Skin of body (tissue), 2 donors: ENCODE measurements around the gene SCAANT1. TPM values are rescaled to one million over a fixed set of nuclear protein-coding genes. Genes with fewer than 3 reads are reported as not detected.

Experiments used
- DNase-seq: peaks from one replicate; lab custom pipeline; 2025; lab: John Stamatoyannopoulos, UW
- total RNA-seq: library from RNA; depleted of rRNA; stranded (reverse); fragments of >200 nt; gene quantifications from one replicate; pipeline ENCODE4 v1.2.3, GENCODE V29; 2014

SCAANT1 gene
- total RNA-seq, 1 donor from 2014 or later, result not detected

DNA sequence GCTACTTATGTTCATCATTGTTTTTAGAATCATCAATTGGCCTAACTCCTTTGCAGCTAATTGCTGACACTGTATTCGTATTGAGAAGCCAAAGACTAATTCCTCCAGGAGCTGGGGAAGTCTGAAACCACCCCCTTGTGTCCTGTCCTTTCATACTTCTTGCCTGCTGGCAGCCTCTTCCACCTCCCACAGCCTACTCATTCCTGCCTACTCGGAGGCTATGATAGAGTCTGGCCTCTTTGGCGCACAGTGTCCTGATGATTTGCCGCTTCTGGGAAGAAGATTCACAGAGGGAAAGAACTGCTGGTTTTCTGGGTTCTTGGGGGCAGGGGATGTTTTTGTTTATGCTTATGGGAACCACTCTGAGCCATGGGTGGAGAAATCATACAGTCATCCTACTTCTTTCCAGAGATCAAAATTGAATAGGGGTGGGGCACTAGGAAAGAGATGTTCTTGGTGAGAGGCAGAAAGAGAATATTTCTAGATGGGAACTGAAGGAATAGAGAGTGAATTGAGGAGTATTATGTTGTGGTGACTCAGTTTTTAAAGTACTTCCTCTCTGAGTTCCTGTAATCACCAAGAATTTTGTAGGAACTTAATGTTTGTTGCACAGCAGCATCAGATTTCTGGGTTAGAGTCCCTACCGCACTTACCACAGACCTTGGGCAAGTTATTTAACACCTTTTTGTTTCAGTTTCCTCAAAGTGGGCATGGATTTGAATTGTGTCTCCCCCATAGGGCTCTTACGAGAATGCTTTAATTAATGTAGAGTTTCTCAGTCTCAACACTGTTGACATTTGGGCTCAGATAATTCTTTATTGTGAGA, 22.1 kb upstream of the SCAANT1 start:
- no peak for DNase-seq

DNA sequence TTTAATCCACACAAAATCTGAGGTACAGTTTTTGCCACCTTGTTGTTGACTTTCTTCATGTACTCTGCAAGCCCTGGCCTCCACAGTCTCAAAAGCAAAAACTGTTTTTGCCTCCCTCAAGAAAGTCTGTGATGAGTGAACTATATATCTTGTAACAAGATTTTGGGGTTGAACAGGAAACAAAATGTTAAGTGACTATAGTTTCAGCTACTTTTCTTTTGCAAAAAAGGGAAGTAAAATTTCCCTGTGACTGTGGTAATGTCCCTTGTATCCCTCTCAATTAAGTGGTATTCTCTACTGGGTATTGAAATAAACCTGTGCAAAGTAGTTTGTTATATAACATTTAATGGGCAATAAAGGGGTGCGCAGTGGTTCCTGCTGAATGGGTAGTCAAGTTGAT, 21.3 kb upstream of the SCAANT1 start:
- DNase-seq, result no peak

DNA sequence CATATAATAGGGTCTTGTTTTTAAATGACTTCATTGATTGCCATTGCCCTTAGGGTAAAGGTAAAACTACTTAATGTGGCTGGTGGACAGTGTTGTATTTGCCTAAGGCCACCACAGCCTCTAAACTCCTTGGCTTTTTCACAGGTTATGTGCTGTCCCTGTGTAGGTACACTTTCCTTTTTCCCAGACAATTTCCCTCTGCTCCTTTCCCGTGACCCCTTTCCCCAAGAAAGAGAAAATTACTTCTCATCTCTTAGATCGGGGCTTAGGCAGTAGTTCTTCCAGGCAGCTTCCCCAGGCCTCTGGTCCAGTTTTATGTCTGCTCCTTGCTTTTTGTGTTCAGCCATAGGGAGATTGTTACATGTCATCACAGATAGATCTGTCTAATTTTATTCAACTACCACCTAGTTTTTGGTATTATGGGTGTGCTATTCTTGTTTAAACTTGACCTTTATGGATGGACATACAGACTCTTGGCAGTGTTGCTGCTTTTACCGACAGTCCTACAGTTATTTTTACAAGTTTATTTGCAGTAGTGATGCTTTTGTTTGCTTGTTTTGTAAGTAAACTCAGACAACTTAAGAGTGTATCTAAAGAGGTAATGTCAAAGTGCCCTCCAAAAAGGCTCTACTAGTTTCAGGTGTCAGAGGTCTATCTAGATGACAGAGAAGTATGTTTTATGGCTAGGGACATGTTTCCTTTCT, 20.5 kb upstream of the SCAANT1 start:
- DNase-seq, result no peak

DNA sequence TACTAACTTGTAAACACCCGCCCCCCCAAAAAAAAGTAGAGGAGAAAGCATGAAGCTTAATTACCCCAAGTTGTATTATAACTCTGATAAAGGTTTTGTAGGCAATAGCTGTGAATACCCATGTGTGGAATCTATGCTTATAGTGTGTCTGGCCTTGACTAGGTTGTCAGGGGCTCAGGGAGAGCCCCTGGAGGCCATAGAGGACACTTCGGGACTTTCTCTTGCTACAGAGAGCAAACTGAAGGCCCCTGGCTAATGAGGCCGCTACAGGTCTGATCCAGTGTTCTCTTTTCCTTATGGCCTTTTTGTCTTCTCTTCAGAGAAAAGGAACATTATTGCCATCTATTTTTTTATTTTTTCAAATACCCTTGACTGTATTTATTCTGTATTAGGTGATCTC, 19.1 kb upstream of the SCAANT1 start:
- no peak for DNase-seq

DNA sequence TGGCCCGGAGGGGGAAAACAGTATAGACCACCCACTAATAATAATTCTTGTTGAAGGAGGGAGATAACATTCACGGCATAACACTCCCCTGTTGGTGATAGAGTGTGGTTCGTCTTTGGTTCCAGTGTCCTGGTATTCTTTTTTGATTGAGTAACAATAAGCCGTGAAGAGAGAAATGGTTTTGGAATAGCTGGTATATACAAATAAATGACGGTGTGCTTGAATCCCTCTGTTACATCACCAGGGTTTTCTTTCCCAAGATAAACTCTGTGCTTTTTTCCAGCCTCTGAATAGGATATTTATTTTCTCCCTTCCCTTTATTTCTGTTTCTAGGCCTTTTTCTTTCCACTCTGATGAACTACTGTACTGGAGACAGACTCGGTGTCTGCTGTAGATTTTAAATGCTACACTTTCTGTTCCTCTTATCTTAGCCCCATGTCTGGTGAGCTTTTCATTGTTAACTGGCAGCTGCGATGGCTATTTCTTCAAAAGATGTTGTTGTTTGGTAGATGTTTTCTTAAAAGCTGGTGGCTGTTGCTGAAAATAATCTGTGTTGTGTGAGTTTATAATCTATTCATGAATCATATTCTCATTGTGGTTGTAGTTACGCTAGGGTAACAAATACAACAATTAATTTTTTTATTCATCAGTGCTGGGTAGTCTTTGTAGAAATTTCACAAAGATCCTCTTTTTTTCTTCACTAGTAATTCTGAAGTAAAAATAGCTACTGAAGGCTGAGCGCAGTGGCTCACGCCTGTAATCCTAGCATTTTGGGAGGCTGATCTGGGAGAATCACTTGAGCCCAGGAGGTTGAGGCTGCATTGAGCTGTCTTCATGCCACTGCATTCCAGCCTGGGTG, 15.5 kb upstream of the SCAANT1 start:
- no peak for DNase-seq

DNA sequence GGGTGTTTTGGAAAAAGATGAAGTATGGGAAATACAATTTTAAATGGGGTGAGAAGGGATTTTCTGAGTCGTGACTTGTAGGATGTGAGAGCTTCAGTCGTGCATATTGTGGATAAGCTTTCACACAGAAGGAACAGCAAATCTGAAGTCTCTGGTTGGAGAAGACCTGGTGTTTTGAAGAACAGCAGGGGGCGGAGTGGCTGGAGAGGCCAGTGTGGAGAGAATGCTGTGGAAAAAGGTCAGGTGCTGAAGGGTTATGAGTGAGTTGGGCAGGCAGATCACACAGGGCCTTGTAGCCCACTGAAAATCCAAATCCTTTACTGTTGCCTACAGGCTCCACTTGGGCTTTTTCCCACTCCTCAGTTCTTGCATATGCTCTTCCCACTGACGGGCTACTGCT, 14.1 kb upstream of the SCAANT1 start:
- no peak for DNase-seq

DNA sequence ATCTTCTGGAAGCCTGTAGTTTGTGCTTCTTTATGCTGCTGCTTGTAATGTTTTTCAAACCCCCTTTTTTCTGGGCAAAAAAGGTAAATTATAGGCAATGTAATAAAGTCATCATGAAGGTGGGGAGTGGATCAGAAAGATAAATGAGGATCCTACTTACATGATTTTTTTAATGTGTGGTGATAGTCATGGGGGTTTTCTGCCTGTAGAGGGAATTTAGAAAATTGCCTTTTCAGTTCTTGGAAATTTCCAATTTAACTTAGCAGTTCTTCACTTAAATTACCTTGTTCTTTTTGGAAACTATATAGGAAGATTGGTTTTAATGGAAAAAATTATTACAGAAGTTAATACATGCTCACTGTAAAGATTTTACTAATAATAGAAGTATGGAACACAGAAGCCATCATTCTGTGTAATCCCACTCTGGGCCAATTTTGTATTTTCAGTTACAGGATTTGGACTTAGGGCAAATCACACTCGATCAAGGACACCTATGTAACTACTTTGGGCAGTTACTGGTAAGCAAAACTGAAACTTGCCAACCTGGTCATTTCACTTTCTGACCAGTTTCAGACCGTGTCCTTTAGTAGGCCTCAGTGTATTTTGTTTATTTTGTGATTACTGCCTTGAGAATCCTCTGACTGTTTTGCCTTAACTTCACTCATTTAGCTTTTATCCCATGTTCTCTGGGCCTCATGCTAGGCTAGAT, 10.5 kb upstream of the SCAANT1 start:
- DNase-seq, result no peak

DNA sequence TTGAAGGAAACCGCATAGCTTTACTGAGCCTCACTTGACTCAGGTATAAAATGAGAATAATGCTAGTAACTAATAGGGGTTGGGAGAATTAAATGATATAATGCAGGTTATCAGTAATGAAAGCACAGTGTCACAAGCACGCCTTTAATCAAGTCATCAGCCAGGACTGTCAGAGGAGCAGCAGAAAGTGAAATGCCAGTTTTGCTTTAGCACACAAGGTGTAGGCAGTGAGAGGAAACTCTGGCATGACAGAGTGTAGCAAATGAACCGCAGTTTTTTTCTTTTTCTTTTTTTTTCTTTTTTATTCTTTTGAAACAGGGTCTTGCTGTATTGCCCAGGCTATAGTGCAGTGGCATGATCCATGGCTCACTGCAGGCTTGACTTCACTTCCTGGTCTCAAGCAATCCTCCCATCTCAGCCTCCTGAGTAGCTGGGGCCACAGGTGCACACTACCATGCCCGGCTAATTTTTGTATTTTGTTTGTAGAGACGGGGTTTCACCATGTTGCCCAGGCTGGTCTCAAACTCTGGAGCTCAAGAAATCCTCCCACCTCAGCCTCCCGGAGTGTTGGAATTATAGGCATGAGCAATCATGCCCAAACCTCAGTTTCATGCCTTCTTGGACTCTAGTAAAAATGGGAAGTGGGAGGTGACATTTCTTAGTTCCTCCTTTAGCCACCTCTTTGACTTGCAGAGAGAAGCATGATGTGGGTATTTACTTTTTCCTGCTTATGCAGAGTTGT, 9.7 kb upstream of the SCAANT1 start:
- DNase-seq, result no peak

DNA sequence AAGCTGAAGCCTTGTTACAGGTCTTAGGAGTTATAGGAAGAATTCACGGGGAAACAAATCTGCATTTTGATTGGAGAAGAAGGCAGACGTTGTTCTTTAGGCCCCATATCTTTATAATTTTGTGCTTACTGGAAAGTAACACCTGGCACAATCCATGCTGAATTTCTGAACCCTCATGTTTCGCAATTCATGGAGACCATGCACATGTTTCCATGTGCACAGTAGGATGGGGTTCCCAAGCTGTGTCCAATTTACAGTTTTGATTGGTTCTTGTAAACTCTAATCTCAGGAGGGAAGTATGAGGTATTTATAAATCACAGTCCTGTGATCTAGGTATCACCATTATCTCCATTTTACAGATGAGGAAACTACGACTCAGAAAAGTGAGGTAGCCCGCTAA, 7.8 kb upstream of the SCAANT1 start:
- no peak for DNase-seq

DNA sequence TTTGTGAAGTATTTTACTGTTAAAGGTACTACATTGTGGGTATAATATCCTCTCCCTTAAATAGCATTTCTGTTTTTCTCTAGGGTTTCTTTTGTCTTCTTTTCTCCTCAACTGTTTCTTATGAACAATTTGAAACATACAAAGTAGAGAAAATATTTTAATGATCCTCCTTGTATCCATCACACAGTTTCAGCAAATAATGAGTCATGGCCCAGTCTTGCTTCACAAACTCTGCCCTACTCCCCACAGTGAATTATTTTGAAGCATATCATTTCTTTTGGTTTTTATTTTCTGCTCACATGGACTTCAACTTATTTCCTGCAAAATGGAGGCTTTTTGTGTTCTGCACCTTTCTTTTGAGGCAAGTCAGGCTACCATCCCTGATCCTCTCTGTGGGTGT, 6.1 kb upstream of the SCAANT1 start:
- DNase-seq, result no peak

DNA sequence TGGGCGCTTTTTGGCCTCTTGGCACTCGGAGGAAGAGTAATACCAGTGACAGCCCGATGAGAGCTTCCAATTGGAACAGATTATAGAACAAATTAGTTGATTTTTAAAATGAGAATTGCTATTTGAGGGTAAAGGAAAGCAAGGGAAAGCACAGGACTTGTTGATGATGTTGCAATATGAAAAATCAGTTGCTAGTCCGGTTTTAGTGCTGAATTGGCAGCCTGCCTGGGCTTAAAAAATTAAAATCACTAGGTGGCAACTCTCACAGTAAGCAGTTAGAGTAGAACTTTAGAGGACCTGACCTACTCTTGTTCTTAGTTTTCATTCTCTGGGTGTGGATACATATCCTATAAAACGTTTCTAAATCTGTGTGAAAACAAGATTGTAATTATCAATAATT, 2.1 kb upstream of the SCAANT1 start:
- DNase-seq, result no peak

DNA sequence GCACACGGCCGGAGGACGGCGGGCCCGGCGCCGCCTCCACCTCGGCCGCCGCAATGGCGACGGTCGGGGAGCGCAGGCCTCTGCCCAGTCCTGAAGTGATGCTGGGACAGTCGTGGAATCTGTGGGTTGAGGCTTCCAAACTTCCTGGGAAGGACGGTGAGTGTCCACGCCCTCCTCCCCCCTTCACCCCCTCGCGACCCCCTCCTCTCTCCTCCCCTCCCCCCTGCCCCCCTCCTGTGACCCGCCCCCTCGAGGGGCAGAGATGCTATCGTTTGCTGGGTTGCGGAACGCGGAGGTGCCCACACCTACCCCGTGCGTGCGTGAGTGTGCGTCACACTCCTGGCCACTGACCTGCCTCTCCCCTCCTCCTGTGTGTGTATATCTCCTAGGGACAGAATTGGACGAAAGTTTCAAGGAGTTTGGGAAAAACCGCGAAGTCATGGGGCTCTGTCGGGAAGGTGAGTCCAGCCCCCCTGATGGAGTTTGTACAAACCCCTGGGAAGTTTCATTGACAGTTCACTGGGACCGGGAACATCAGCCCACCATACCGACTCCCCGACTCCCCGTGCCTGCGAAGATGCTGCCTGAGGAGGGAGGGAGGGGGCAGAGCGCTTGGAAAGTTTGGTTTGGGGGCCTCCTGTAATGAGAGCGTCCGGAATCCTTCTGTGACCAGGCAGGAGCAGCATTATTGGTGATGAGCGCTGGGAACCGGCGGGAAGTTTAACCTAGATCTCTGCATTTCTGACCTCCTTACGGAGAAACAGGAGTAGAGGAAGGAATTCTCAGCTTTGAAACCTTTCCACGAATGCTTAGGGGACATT, 795 bp upstream of the SCAANT1 start:
- no peak for DNase-seq

DNA sequence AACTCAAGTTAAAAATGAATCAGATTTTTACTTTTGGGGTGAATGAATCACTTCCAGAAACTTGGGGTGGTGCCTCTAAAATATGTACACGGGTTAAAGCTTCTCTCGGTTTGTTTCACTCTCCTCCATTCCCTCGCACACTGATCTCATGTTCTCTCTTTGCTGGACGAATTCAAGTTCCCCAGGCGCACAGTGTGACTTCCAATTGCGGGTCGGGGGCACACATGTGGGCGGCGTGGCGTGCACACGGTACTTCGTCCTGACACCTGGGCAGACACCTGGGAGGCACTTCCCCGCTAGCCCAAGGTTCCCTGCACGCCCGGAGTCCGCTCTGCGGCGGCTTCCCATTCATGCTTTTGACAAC, 692 bp downstream of the SCAANT1 start:
- DNase-seq, result peak; percentile 46

DNA sequence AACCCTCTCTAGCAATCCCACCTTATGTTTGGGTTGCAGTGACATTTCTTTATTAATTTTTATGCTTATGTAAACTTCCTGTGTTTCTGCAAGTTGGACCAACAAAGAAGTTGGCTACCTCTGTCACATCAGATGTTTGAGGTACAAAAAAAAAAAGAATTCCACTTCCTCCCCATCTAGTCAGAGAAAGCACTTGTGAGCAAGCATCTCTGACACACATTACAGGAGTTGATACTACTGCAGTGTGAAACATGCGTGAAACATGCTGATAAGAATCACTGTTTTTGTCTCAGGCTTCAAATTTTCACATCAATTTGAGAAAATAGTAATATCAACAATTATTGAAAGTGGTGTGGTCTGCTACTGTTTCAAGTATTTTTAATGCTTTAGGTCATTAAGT, 1.3 kb downstream of the SCAANT1 start:
- DNase-seq, result no peak

DNA sequence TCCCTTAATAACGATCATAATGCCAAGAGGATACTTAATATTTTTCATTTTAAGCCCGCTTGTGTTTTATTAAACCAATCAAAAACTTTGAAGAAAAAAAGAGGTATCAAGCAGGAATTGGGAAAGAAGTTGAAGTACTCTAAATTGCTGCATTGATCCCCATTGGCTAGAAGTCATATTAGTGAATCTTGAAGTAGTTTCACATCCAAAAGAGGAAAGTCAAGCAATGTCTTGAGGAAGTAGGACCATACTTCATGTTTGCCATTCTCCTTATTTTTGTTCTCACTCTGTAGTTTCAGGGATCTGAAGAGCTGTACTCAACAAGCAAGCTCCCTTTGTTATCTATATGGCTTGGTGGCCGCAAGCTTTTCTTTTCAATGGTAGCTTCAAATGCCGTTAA, 2.2 kb downstream of the SCAANT1 start:
- DNase-seq, result no peak

DNA sequence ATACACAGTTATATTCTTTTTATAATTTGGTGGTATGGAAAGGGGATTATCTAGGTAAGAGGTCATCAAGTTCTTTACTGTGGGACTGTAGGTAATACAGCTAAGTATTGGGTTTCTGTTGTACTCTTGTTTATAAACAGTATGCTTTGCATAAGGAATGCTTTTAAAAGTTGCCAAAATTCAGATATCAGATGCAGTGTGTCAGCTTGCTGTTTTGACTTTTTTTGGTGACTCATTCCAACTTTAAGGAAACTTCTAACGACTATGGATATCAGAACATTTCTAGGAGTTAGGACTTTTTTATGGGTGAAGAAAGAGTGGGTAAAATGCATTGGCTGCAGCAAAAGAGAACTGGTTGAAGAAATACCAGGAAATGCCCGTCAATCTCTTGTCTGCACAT, 2.8 kb downstream of the SCAANT1 start:
- no peak for DNase-seq

DNA sequence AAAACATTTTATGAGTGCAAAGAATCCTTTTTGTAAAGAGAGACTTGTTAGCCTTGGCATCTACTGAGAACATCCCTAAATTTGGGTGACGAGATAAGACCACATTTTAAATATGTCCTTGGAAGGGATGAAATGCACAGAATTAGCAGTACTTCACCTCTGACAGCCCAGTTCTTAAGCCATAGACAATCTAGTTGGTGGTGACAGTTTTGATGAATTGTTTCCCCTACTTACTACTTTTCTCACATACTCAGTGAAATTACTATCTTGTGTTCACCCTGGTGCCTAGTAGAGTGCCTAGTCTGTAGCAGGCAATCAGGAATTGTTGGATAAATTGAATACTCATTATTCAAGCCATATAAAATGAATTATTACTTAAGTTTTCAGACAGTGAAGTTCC, 3.4 kb downstream of the SCAANT1 start:
- DNase-seq, result no peak

DNA sequence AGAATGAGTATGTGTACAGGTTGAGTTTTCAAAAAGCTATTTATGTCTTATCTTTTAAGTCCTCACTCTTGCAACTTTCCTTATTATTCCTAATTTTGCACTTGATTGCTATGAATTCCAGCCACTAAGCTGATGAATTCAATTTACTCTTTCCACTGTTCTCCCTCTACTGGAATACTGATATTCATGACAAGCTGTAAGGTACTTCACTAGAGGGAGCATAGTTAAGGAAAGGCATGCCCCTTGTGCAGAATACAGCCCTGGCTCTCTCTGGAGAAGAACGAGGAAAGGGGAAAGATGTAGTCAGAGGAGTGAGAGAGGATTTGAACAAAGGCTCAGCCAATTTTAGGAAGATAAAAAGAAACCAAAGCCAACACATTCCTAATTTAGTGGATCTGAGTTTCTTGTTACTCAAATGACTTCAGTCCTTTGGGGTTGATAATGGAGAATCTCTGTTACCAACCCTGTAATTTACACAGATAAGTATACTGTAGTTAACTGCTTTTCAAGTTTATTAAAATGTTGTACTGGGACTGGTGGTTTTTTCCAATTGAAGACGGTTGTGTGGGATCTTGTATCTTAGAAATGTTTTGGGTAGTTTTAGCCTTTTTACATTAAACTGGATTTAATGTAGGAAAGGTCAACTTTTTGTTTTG, 4.0 kb downstream of the SCAANT1 start:
- DNase-seq, result no peak
